ENCODE results near the gene TSHZ2. TPM values are rescaled to one million over a fixed set of nuclear protein-coding genes. Genes with fewer than 3 reads are reported as not detected.

The TSHZ2 gene
- total and polyA plus RNA-seq, 2 donors (not counting 3 experiments of a cell fraction or from before 2014, with no cell fraction given), result not detected

DNA sequence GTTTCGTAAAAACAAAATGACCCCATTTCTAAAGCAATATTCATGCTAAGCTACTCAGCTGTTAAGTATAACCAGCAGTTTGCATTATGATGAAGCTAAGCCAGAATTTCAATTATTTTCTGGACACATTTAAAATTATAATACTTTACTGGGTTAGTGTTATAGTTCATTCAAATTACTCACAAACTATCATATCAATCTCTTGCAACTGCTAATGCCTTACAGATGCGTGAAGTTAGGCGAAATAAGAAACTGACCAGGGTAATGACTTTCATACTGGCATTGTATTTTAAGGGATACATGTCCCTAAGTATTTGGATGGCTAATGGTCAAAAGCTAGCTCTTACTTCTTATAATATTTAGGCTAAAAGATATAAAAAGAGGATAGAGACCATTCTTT, 249.6 kb downstream of the TSHZ2 start:
- CTCF ChIA-PET, result interaction anchor here (4.7 kb wide), 1 partner anchor 909 kb away, joined by 71 read pairs; no protein-coding TSS in a partner anchor
- Histone ChIP-seq H3K36me3 (ENCODE audit: control insufficient read depth in 2 of 2, extremely low read depth in 1 of 2, insufficient read depth in 2 of 2, low read length in 2 of 2) (no peaks in the 10 kb centered on the region), H3K4me3 (replicated peaks in 1 of 3; ENCODE audit: insufficient read depth in 1 of 3, low read depth in 1 of 3, low read length in 3 of 3) (no peak overlapping the region), H4K20me1 (replicated peaks; ENCODE audit: control insufficient read depth, extremely low read depth, insufficient read depth, low read length) (no peaks in the 10 kb centered on the region), H3K9me1 (replicated peaks; ENCODE audit: control insufficient read depth, extremely low read depth, insufficient read depth, low read length) (no peaks in the 10 kb centered on the region), H3K27me3 (ENCODE audit: control insufficient read depth in 2 of 2, insufficient read depth in 2 of 2, low read length in 2 of 2) (no peaks in the 10 kb centered on the region), H3K27ac (ENCODE audit: insufficient read depth, low read depth, low read length) (no peak overlapping the region), H3K4me2 (ENCODE audit: insufficient read depth, low read length) (no peak overlapping the region), H3K4me1 (ENCODE audit: control insufficient read depth, extremely low read depth, insufficient read depth, low read length) (no peaks in the 10 kb centered on the region), H2AFZ (ENCODE audit: low read depth, low read length) (no peak overlapping the region), H3K79me2 (ENCODE audit: control insufficient read depth, insufficient read depth, low read length) (no peaks in the 10 kb centered on the region), H3K9me3 (replicated peaks; ENCODE audit: control insufficient read depth, insufficient read depth, low read length) (no peaks in the 10 kb centered on the region), H3K9ac (replicated peaks; ENCODE audit: extremely low read depth, insufficient read depth, low read length) (no peak overlapping the region)
- DNase-seq (ENCODE audit: low read depth, low spot score) (no peak), FAIRE-seq (no peak)
- POLR2A ChIA-PET, result no interaction called here
- no peak for TF ChIP-seq POLR2A (IDR thresholded peaks at IDR 0.05; ENCODE audit: low read depth, low read length)
- TF ChIP-seq, protein P1, sequence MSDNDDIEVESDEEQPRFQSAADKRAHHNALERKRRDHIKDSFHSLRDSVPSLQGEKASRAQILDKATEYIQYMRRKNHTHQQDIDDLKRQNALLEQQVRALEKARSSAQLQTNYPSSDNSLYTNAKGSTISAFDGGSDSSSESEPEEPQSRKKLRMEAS (IDR thresholded peaks at IDR 0.05; ENCODE audit: insufficient read depth, insufficient read length), result no peak
- TF ChIP-seq POLR2AphosphoS5 (IDR thresholded peaks at IDR 0.05; ENCODE audit: insufficient read depth, low read depth, low read length), result no peak
- no peak for TF ChIP-seq GATA2 (IDR thresholded peaks at IDR 0.05; ENCODE audit: insufficient read depth, insufficient read length, low read depth, low read length)
- TF ChIP-seq, protein P2, sequence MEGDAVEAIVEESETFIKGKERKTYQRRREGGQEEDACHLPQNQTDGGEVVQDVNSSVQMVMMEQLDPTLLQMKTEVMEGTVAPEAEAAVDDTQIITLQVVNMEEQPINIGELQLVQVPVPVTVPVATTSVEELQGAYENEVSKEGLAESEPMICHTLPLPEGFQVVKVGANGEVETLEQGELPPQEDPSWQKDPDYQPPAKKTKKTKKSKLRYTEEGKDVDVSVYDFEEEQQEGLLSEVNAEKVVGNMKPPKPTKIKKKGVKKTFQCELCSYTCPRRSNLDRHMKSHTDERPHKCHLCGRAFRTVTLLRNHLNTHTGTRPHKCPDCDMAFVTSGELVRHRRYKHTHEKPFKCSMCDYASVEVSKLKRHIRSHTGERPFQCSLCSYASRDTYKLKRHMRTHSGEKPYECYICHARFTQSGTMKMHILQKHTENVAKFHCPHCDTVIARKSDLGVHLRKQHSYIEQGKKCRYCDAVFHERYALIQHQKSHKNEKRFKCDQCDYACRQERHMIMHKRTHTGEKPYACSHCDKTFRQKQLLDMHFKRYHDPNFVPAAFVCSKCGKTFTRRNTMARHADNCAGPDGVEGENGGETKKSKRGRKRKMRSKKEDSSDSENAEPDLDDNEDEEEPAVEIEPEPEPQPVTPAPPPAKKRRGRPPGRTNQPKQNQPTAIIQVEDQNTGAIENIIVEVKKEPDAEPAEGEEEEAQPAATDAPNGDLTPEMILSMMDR (IDR thresholded peaks at IDR 0.05; ENCODE audit: extremely low read depth in 1 of 2, insufficient read depth in 1 of 2, low read depth in 1 of 2, low read length in 2 of 2), result no peak
- TF ChIP-seq FOS (IDR thresholded peaks at IDR 0.05; ENCODE audit: borderline replicate concordance, insufficient read depth, low read length), result no peak
- TF ChIP-seq JUN (IDR thresholded peaks at IDR 0.05; ENCODE audit: borderline replicate concordance, insufficient read depth, insufficient read length, low read depth), result no peak
- no peak for TF ChIP-seq EZH2 (IDR thresholded peaks at IDR 0.05; ENCODE audit: borderline replicate concordance, low read depth, low read length, severe bottlenecking)
- TF ChIP-seq MYC (IDR thresholded peaks at IDR 0.05; ENCODE audit: low read depth, low read length), result no peak
- BruUV-seq (replicated peaks), result no TSS peak
- intact Hi-C loops (cut with micrococcal nuclease) (no loop called here), dilution Hi-C loops (cut with MboI; ENCODE audit: extremely low pct_ligation_motif_present, low sequenced_read_pairs) (no loop called here)
